Middle frontal gyrus (tissue), 1 donor: ENCODE data around the gene OR4C15.

ENCODE experiments used
- DNase-seq: peaks from one replicate; pipeline ENCODE4 v3.0.0-alpha.2; 2015; ENCODE audit warnings: low spot score; ENCODE audit errors: extremely low spot score

Gene OR4C15

GRCh38 chr11:55554169-55554568, at the start of gene OR4C15:
Gene OR4C15 (plus strand): TSS chr11:55554469. CDS start chr11:55554469, 0 bp downstream.
- DNase-seq, result no peak

GRCh38 chr11:55571828-55572227, 17.6 kb downstream of the OR4C15 start, which contains the start of gene OR4C16:
Gene OR4C16 (plus strand): TSS chr11:55572128. CDS start chr11:55572128, 0 bp downstream.
- DNase-seq, result no peak

- no peak for DNase-seq
Observed at GRCh38 chr11:55572548-55572947, 18.3 kb downstream of the OR4C15 start.
